SU-DHL-6 (cell line): ENCODE measurements around the gene GNPTAB.

Source experiments
- H2AFZ ChIP-seq: fragments of 200-600 bp; sonication (generic); 2 replicates; pipeline ENCODE4 v1.6.1; 2014; ENCODE audit warnings: low read depth, mild to moderate bottlenecking, moderate library complexity, mixed read lengths, antibody characterized with exemption, low read length; ENCODE audit not compliant: severe bottlenecking
- H3F3A ChIP-seq: fragments of 200-600 bp; shearing (Covaris generic); 2 replicates; pipeline ENCODE4 v1.6.0; 2016; ENCODE audit warnings: antibody characterized with exemption, mild to moderate bottlenecking; ENCODE audit not compliant: insufficient read depth
- H3K27ac ChIP-seq: fragments of 200-600 bp; sonication (generic); 2 replicates; pipeline ENCODE4 v1.5.1; 2016; ENCODE audit warnings: low read depth, mild to moderate bottlenecking, low read length, moderate library complexity, mixed read lengths
- H3K27me3 ChIP-seq: fragments of 200-600 bp; sonication (generic), shearing (Covaris generic); 2 replicates; pipeline ENCODE4 v1.6.0; 2014; ENCODE audit warnings: mild to moderate bottlenecking, low read length
- H3K36me3 ChIP-seq: fragments of 200-600 bp; sonication (generic); 2 replicates; pipeline ENCODE4 v1.6.1; 2014; ENCODE audit warnings: mild to moderate bottlenecking, low read length, mixed read lengths
- H3K4me2 ChIP-seq: fragments of 300-600, 200-600 bp; shearing (Covaris generic), sonication (generic); 2 replicates; pipeline ENCODE4 v1.6.0; 2014; ENCODE audit warnings: low read length, low read depth, mild to moderate bottlenecking; ENCODE audit not compliant: poor library complexity, severe bottlenecking
- H3K4me3 ChIP-seq: fragments of 200-600 bp; sonication (generic); 2 replicates; pipeline ENCODE4 v1.5.1; 2014; ENCODE audit warnings: antibody characterized with exemption, low read length, mild to moderate bottlenecking, mixed read lengths; ENCODE audit not compliant: insufficient read depth, poor library complexity, severe bottlenecking
- H3K79me2 ChIP-seq: fragments of 200-600 bp; sonication (generic); 2 replicates; pipeline ENCODE4 v1.6.1; 2014; ENCODE audit warnings: mild to moderate bottlenecking, low read length, moderate library complexity; ENCODE audit not compliant: insufficient read depth
- H3K9ac ChIP-seq: fragments of 200-600 bp; sonication (generic); 2 replicates; pipeline ENCODE4 v1.7.0; 2014; ENCODE audit warnings: mild to moderate bottlenecking, low read length
- H3K9me2 ChIP-seq: fragments of 200-600 bp; sonication (generic); replicated peaks from 2 replicates; pipeline ENCODE4 v1.6.1; 2014; ENCODE audit warnings: low read length; ENCODE audit not compliant: insufficient read depth
- H3K9me3 ChIP-seq: fragments of 200-600 bp; sonication (generic); 2 replicates; pipeline ENCODE4 v1.6.1; 2014; ENCODE audit warnings: low read length, mixed read lengths; ENCODE audit not compliant: insufficient read depth
- H4K20me1 ChIP-seq: fragments of 200-600 bp; sonication (generic); 2 replicates; pipeline ENCODE4 v1.6.1; 2014; ENCODE audit warnings: low read depth, mild to moderate bottlenecking, antibody characterized with exemption, low read length, moderate library complexity, mixed read lengths
- EZH2phosphoT487 ChIP-seq: fragments of 200-600 bp; sonication (generic), shearing (Covaris generic); conservative IDR thresholded peaks from 2 replicates; pipeline ENCODE4 v1.6.1; 2018; ENCODE audit warnings: mild to moderate bottlenecking, antibody characterized with exemption, low read length, moderate library complexity, mixed read lengths
- TF ChIP-seq, protein P1 (sequence below): fragments of 200-600 bp; sonication (generic); IDR thresholded peaks from one replicate; pipeline ENCODE4 v1.5.1; 2017; ENCODE audit warnings: antibody characterized with exemption, mild to moderate bottlenecking, low read length, moderate library complexity; ENCODE audit not compliant: insufficient read depth, poor library complexity, severe bottlenecking

The GNPTAB gene

DNA sequence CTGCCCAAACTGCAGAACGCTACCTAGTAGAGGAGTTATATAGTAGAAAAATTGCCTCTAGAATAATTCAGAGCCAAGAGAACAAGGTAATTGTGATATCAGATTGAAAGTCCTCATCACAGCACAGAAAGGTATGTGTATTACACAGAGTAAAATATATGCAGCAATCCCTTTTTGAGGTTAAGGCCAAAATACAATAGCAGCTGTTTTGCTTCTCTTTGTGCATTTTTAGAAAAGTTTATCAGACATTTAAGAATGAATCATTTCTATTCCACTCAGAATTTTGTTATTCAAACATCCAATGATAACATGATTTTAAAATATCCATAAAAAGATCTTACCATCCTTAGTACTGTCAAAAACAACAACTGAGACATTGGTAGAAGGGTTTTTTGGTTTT, 45.1 kb downstream of the GNPTAB start:
- Histone ChIP-seq H3K79me2 (no peaks in the 10 kb centered on the region), H3K9me2 (no peaks in the 10 kb centered on the region), H3K9me3 (no peaks in the 10 kb centered on the region), H2AFZ (no peak overlapping the region), H3K36me3 (no peaks in the 10 kb centered on the region), H3K9ac (no peak overlapping the region), H3K27me3 (no peaks in the 10 kb centered on the region), H3K27ac (no peak overlapping the region), H3K4me3 (no peak overlapping the region), H3K4me2 (no peak overlapping the region), H3F3A (no peaks in the 10 kb centered on the region), H4K20me1 (no peaks in the 10 kb centered on the region)
- no peak for TF ChIP-seq EZH2phosphoT487
- TF ChIP-seq, protein P1, sequence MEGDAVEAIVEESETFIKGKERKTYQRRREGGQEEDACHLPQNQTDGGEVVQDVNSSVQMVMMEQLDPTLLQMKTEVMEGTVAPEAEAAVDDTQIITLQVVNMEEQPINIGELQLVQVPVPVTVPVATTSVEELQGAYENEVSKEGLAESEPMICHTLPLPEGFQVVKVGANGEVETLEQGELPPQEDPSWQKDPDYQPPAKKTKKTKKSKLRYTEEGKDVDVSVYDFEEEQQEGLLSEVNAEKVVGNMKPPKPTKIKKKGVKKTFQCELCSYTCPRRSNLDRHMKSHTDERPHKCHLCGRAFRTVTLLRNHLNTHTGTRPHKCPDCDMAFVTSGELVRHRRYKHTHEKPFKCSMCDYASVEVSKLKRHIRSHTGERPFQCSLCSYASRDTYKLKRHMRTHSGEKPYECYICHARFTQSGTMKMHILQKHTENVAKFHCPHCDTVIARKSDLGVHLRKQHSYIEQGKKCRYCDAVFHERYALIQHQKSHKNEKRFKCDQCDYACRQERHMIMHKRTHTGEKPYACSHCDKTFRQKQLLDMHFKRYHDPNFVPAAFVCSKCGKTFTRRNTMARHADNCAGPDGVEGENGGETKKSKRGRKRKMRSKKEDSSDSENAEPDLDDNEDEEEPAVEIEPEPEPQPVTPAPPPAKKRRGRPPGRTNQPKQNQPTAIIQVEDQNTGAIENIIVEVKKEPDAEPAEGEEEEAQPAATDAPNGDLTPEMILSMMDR, result no peak

DNA sequence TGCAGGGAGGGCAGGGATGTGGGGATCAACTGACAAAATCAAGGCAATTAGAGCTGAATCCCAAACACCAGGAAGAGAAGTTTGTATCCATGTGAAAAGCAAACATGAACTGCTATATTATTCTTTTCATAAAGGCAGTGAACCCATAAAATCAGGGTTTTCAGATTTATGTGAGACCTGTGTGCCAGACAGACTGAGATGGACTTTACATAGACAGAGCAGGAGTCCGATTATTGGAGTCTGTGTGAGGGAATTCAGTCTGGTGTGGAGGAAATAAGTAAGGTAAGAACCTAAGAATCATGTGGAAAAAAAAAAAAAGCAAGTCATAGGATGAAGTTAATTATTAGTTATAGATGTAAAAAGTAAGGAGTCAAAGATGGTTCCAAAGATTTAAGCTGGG, 46.4 kb downstream of the GNPTAB start:
- no peak overlapping the region for H2AFZ ChIP-seq
- TF ChIP-seq, protein P1, result no peak
- TF ChIP-seq EZH2phosphoT487, result no peak
- no peaks in the 10 kb centered on the region for H3K27me3 ChIP-seq
- H3K9me3 ChIP-seq, result no peaks in the 10 kb centered on the region
- H3K9me2 ChIP-seq, result no peaks in the 10 kb centered on the region
- no peak overlapping the region for H3K4me2 ChIP-seq
- H3K36me3 ChIP-seq, result no peaks in the 10 kb centered on the region
- no peaks in the 10 kb centered on the region for H3F3A ChIP-seq
- H3K9ac ChIP-seq, result no peak overlapping the region
- H3K79me2 ChIP-seq, result no peaks in the 10 kb centered on the region
- H3K4me3 ChIP-seq, result no peak overlapping the region
- no peaks in the 10 kb centered on the region for H4K20me1 ChIP-seq
- no peak overlapping the region for H3K27ac ChIP-seq

DNA sequence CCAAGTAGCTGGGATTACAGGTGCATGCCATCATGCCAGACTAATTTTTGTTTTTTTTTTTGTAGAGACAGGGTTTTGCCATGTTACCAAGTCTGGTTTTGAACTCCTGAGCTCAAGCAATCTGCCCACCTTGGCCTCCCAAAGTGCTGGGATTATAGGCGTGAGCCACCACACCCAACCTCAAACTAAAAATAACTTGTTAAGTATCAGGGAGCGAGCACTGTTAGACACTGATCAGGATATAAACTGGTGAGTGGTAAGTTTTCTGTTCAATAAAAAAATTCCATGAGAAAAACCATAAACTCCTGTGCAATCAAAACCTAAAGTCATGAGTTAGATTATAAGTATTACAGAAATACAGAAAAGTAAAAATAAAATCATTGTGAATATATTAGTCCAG, 46.9 kb downstream of the GNPTAB start:
- H3K36me3 ChIP-seq, result no peaks in the 10 kb centered on the region
- no peak overlapping the region for H3K9ac ChIP-seq
- no peak overlapping the region for H3K4me2 ChIP-seq
- H4K20me1 ChIP-seq, result no peaks in the 10 kb centered on the region
- H3K79me2 ChIP-seq, result no peaks in the 10 kb centered on the region
- no peaks in the 10 kb centered on the region for H3K27me3 ChIP-seq
- H2AFZ ChIP-seq, result no peak overlapping the region
- TF ChIP-seq EZH2phosphoT487, result no peak
- TF ChIP-seq, protein P1, result no peak
- no peak overlapping the region for H3K4me3 ChIP-seq
- no peaks in the 10 kb centered on the region for H3K9me3 ChIP-seq
- no peaks in the 10 kb centered on the region for H3K9me2 ChIP-seq
- no peaks in the 10 kb centered on the region for H3F3A ChIP-seq
- H3K27ac ChIP-seq, result no peak overlapping the region
